GM21423 (cell line): ENCODE data around the gene SIM1.
"Not testable (repeated sequence)": the region's sequence is repeated elsewhere in the genome, so short reads cannot be mapped to it uniquely, and the experiment has no call there.

ENCODE experiments used
- ATAC-seq: cut with Tn5 transposase; IDR thresholded peaks from one replicate; pipeline ENCODE4 v1.9.1; 2021; ENCODE audit warnings: mild to moderate bottlenecking, moderate library complexity; ENCODE audit not compliant: unreplicated experiment

The SIM1 gene

GRCh38 chr6:100354736-100355641 lies 109.7 kb downstream of the SIM1 start:
- not testable (repeated sequence) for ATAC-seq

- no peak for ATAC-seq
Observed at GRCh38 chr6:100353276-100354015, 111.3 kb downstream of the SIM1 start.

GRCh38 chr6:100350139-100350538 lies 114.6 kb downstream of the SIM1 start:
- no peak for ATAC-seq

- no peak for ATAC-seq
Observed at GRCh38 chr6:100349366-100349765, 115.4 kb downstream of the SIM1 start.

GRCh38 chr6:100347901-100348550 lies 116.7 kb downstream of the SIM1 start:
- peak; percentile 68 for ATAC-seq

GRCh38 chr6:100346828-100347227 lies 117.9 kb downstream of the SIM1 start:
- no peak for ATAC-seq

- ATAC-seq: no peak
Observed at GRCh38 chr6:100346203-100346602, 118.5 kb downstream of the SIM1 start.

GRCh38 chr6:100344761-100345160 lies 120.0 kb downstream of the SIM1 start:
- ATAC-seq: no peak

GRCh38 chr6:100344321-100344720 lies 120.4 kb downstream of the SIM1 start:
- ATAC-seq: no peak

- ATAC-seq: no peak
Observed at GRCh38 chr6:100343316-100344077, 121.2 kb downstream of the SIM1 start.

- no peak for ATAC-seq
Observed at GRCh38 chr6:100342830-100343229, 121.9 kb downstream of the SIM1 start.

GRCh38 chr6:100339574-100340255 lies 125.0 kb downstream of the SIM1 start:
- ATAC-seq: no peak

- no peak for ATAC-seq
Observed at GRCh38 chr6:100338090-100338489, 126.6 kb downstream of the SIM1 start.

- no peak for ATAC-seq
Observed at GRCh38 chr6:100336876-100337275, 127.8 kb downstream of the SIM1 start.

GRCh38 chr6:100335991-100336390 lies 128.7 kb downstream of the SIM1 start:
- no peak for ATAC-seq
